GM23248 (cell line): ENCODE data around the gene AKIRIN1.

Experiments
- EZH2 ChIP-seq: fragments of 200-600 bp; sonication (generic); IDR thresholded peaks from 2 replicates; pipeline ENCODE4 v1.6.1; 2018; ENCODE audit warnings: antibody characterized with exemption, mild to moderate bottlenecking; ENCODE audit not compliant: insufficient read depth, poor library complexity, severe bottlenecking
- EZH2phosphoT487 ChIP-seq: fragments of 200-600 bp; sonication (generic); IDR thresholded peaks from 2 replicates; pipeline ENCODE4 v1.6.1; 2018; ENCODE audit warnings: antibody characterized with exemption, moderate library complexity, mild to moderate bottlenecking, low read depth; ENCODE audit not compliant: insufficient read depth

DNA sequence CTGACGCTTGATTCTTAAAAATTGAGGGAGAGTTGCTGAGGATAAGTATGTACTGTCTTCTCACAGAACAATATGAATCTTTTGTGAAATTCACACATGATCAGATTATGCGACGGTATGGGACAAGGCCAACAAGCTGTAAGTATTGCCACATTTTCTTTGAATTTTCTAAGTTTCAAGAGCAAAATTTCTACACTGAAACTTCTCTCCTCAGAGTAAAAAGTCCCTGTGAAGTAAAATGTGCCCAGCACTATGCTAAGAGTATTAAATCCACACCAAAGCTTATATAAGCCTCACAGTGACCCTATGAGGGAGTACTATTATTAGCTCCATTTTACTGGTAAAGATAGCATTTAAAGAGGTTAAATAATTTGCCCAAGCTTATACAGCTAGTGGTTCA is 12.2 kb downstream of the AKIRIN1 start:
- TF ChIP-seq EZH2 (no peak), EZH2phosphoT487 (no peak)
